Measurements from ENCODE around the gene ZFP1.
A peak's percentile ranks its signal among the peaks of the same experiment; 100 is the strongest.

ZFP1 gene

GRCh38 chr16:75206749-75207451 is 58.6 kb downstream of the ZFP1 start, which contains the start of gene CTRB2:
Gene CTRB2 (minus strand): TSS chr16:75207161. CDS start chr16:75207141, 20 bp downstream.
- Histone ChIP-seq H3K9me3 (ENCODE audit: insufficient read depth, low read depth, low read length) (no peaks in the 10 kb centered on the region), H2BK12ac (ENCODE audit: low read length) (no peak within 1 kb of the TSS), H4K8ac (ENCODE audit: low read depth, low read length) (no peak within 1 kb of the TSS), H2BK120ac (ENCODE audit: insufficient read depth, low read length, poor library complexity) (no peak within 1 kb of the TSS), H3K4me3 (ENCODE audit: low read depth, low read length) (no peak within 1 kb of the TSS), H3K18ac (ENCODE audit: low read length) (no peak within 1 kb of the TSS), H3K4ac (ENCODE audit: low read depth, low read length) (no peak within 1 kb of the TSS), H3K79me1 (ENCODE audit: low read length) (peaks cover 4% of the 10 kb centered on the region), H3K79me2 (ENCODE audit: control insufficient read depth, insufficient read depth, low read length, poor library complexity) (no peaks in the 10 kb centered on the region), H3K27me3 (ENCODE audit: insufficient read depth, low read length) (no peaks in the 10 kb centered on the region), H2AFZ (ENCODE audit: insufficient read depth, low read length, poor library complexity) (no peak within 1 kb of the TSS), H2AK5ac (ENCODE audit: low read length) (peak within 1 kb of the TSS; percentile 55), H4K12ac (ENCODE audit: low read depth, low read length) (peak within 1 kb of the TSS; percentile 66), H3K23ac (ENCODE audit: low read length) (no peak within 1 kb of the TSS), H3K36me3 (ENCODE audit: control insufficient read depth in 1 of 2, insufficient read depth in 2 of 2, low read length in 2 of 2) (no peaks in the 10 kb centered on the region), H4K91ac (ENCODE audit: low read depth, low read length) (no peak within 1 kb of the TSS), H3K4me1 (ENCODE audit: control insufficient read depth in 1 of 2, insufficient read depth in 2 of 2, low read length in 2 of 2) (no peaks in the 10 kb centered on the region), H3K9ac (ENCODE audit: low read length) (no peak within 1 kb of the TSS), H3K27ac (ENCODE audit: low read depth, low read length) (no peak within 1 kb of the TSS), H3K14ac (ENCODE audit: low read length) (no peak within 1 kb of the TSS), H3K4me2 (ENCODE audit: low read length) (no peak within 1 kb of the TSS), H2BK5ac (ENCODE audit: low read depth, low read length, poor library complexity) (no peak within 1 kb of the TSS)
- no peak for DNase-seq
- WGBS (ENCODE audit: extremely low coverage, insufficient coverage, insufficient read length) = no CpG with 5 or more reads among the region's 24 CpGs

DNA sequence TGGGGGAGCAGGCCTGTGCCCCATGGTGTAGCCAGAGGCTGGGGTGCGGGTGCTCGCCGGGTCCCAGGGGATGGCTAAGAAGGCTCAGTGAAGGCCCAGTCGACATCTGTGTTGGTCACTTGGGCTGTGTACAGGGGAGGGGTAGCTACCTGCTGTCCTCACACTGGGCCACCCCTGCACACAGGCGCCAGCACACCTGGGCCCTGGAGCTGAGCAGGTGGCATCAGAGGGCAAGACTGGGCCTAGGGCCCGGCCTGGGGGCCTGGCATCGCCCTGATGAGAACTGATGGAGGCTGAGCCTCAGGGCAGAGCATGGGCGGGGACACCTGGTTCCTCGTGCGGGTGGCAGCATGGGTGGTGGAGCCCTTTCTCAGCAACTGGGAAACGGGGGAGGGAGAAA is 59.5 kb downstream of the ZFP1 start:
- Histone ChIP-seq H2AK5ac (ENCODE audit: low read length) (no peak overlapping the region), H3K9ac (ENCODE audit: low read length) (no peak overlapping the region), H3K23ac (ENCODE audit: low read length) (no peak overlapping the region), H3K36me3 (ENCODE audit: control insufficient read depth in 1 of 2, insufficient read depth in 2 of 2, low read length in 2 of 2) (no peaks in the 10 kb centered on the region), H2BK12ac (ENCODE audit: low read length) (no peak overlapping the region), H3K4me2 (ENCODE audit: low read length) (no peak overlapping the region), H3K79me1 (ENCODE audit: low read length) (peaks cover 4% of the 10 kb centered on the region), H4K8ac (ENCODE audit: low read depth, low read length) (no peak overlapping the region), H3K27me3 (ENCODE audit: insufficient read depth, low read length) (no peaks in the 10 kb centered on the region), H3K27ac (ENCODE audit: low read depth, low read length) (no peak overlapping the region), H4K91ac (ENCODE audit: low read depth, low read length) (no peak overlapping the region), H3K4me3 (ENCODE audit: low read depth, low read length) (no peak overlapping the region), H3K14ac (ENCODE audit: low read length) (no peak overlapping the region), H2BK5ac (ENCODE audit: low read depth, low read length, poor library complexity) (no peak overlapping the region), H3K4me1 (ENCODE audit: control insufficient read depth in 1 of 2, insufficient read depth in 2 of 2, low read length in 2 of 2) (no peaks in the 10 kb centered on the region), H3K18ac (ENCODE audit: low read length) (no peak overlapping the region), H3K9me3 (ENCODE audit: insufficient read depth, low read depth, low read length) (no peaks in the 10 kb centered on the region), H2AFZ (ENCODE audit: insufficient read depth, low read length, poor library complexity) (no peak overlapping the region), H3K79me2 (ENCODE audit: control insufficient read depth, insufficient read depth, low read length, poor library complexity) (no peaks in the 10 kb centered on the region), H3K4ac (ENCODE audit: low read depth, low read length) (no peak overlapping the region), H4K12ac (ENCODE audit: low read depth, low read length) (no peak overlapping the region), H2BK120ac (ENCODE audit: insufficient read depth, low read length, poor library complexity) (no peak overlapping the region)
- DNase-seq = peak; percentile 75 to 78
- WGBS (ENCODE audit: extremely low coverage, insufficient coverage, insufficient read length) = no CpG with 5 or more reads among the region's 11 CpGs

DNA sequence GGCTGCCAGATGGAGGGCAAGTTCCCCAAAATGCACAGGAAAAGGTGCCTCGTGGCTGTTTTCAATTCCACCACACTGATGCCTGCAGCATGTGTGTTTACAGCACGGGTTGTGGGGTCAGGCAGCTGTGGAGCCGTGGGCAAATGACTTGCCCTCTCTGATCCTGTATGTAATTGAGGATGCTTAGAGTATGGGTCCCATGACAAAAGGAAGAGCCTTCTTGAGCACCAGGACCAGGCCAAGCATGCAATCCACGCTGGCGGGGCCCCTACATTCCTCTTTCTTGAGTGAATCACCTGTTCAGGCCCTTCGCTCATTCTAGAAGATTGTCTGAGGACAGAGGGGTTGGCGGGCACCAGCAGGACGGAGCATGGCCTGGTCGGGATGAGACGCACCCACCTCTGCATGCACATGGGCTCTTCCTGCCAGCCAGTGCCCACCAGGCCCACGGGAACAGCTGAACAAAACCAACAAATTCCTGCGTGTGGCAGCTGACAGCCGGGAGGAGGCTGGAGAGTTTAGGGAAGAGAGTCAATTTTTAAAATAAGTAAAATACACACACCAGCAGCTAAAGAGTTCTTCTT is 60.0 kb downstream of the ZFP1 start:
- Histone ChIP-seq H3K79me1 (ENCODE audit: low read length) (peaks cover 4% of the 10 kb centered on the region), H3K27me3 (ENCODE audit: insufficient read depth, low read length) (no peaks in the 10 kb centered on the region), H3K14ac (ENCODE audit: low read length) (no peak overlapping the region), H4K12ac (ENCODE audit: low read depth, low read length) (no peak overlapping the region), H3K23ac (ENCODE audit: low read length) (no peak overlapping the region), H3K9ac (ENCODE audit: low read length) (no peak overlapping the region), H2BK12ac (ENCODE audit: low read length) (no peak overlapping the region), H3K36me3 (ENCODE audit: control insufficient read depth in 1 of 2, insufficient read depth in 2 of 2, low read length in 2 of 2) (no peaks in the 10 kb centered on the region), H3K9me3 (ENCODE audit: insufficient read depth, low read depth, low read length) (peaks cover 4% of the 10 kb centered on the region), H3K4me2 (ENCODE audit: low read length) (no peak overlapping the region), H3K4me1 (ENCODE audit: control insufficient read depth in 1 of 2, insufficient read depth in 2 of 2, low read length in 2 of 2) (no peaks in the 10 kb centered on the region), H3K4ac (ENCODE audit: low read depth, low read length) (no peak overlapping the region), H2BK5ac (ENCODE audit: low read depth, low read length, poor library complexity) (no peak overlapping the region), H4K8ac (ENCODE audit: low read depth, low read length) (no peak overlapping the region), H3K79me2 (ENCODE audit: control insufficient read depth, insufficient read depth, low read length, poor library complexity) (no peaks in the 10 kb centered on the region), H3K18ac (ENCODE audit: low read length) (no peak overlapping the region), H2AFZ (ENCODE audit: insufficient read depth, low read length, poor library complexity) (no peak overlapping the region), H3K4me3 (ENCODE audit: low read depth, low read length) (no peak overlapping the region), H2BK120ac (ENCODE audit: insufficient read depth, low read length, poor library complexity) (no peak overlapping the region), H3K27ac (ENCODE audit: low read depth, low read length) (no peak overlapping the region), H4K91ac (ENCODE audit: low read depth, low read length) (no peak overlapping the region), H2AK5ac (ENCODE audit: low read length) (no peak overlapping the region)
- DNase-seq = peak; percentile 94 to 96
- WGBS (ENCODE audit: extremely low coverage, insufficient coverage, insufficient read length) = no CpG with 5 or more reads among the region's 13 CpGs

DNA sequence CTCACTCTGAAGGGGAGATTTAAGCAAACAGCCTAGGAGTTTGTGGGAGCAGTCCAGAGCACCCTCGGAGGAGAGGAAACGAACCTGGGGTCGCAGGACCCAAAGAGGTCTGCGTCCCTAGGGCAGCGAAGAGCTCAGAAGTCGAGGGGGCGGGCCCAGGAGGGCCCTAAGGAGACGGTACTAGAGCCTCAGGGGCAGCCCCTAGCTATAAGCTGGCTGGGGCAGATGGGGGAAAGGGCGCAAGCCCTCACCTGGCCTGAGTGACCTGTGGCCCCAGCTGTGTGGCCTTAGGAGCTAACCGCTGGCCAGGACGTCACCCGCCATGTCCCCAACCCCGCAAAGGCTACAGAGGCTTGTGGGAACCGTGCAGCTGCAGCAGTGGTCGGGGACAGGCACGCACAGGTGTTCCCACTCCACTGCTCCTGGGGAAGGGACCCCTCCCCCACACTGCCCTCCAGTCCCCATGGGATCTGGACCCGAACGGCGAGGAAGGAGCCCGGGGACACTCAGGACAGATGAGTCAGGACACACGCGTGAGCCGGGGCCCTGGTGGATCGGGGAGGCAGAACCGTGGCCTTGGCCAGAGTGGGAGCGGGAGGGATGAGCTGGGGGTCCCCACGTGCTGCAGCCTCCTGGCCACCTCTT is 60.7 kb downstream of the ZFP1 start:
- Histone ChIP-seq H4K91ac (ENCODE audit: low read depth, low read length) (no peak overlapping the region), H3K9me3 (ENCODE audit: insufficient read depth, low read depth, low read length) (peaks cover 4% of the 10 kb centered on the region), H2AK5ac (ENCODE audit: low read length) (no peak overlapping the region), H3K79me2 (ENCODE audit: control insufficient read depth, insufficient read depth, low read length, poor library complexity) (no peaks in the 10 kb centered on the region), H3K27ac (ENCODE audit: low read depth, low read length) (no peak overlapping the region), H2BK5ac (ENCODE audit: low read depth, low read length, poor library complexity) (no peak overlapping the region), H3K79me1 (ENCODE audit: low read length) (peaks cover 4% of the 10 kb centered on the region), H4K8ac (ENCODE audit: low read depth, low read length) (no peak overlapping the region), H3K14ac (ENCODE audit: low read length) (peak overlapping the region; percentile 36), H3K9ac (ENCODE audit: low read length) (no peak overlapping the region), H3K4me3 (ENCODE audit: low read depth, low read length) (no peak overlapping the region), H2BK12ac (ENCODE audit: low read length) (no peak overlapping the region), H2BK120ac (ENCODE audit: insufficient read depth, low read length, poor library complexity) (no peak overlapping the region), H3K23ac (ENCODE audit: low read length) (no peak overlapping the region), H2AFZ (ENCODE audit: insufficient read depth, low read length, poor library complexity) (no peak overlapping the region), H3K4me1 (ENCODE audit: control insufficient read depth in 1 of 2, insufficient read depth in 2 of 2, low read length in 2 of 2) (no peaks in the 10 kb centered on the region), H3K18ac (ENCODE audit: low read length) (no peak overlapping the region), H3K36me3 (ENCODE audit: control insufficient read depth in 1 of 2, insufficient read depth in 2 of 2, low read length in 2 of 2) (no peaks in the 10 kb centered on the region), H4K12ac (ENCODE audit: low read depth, low read length) (no peak overlapping the region), H3K4ac (ENCODE audit: low read depth, low read length) (no peak overlapping the region), H3K27me3 (ENCODE audit: insufficient read depth, low read length) (no peaks in the 10 kb centered on the region), H3K4me2 (ENCODE audit: low read length) (no peak overlapping the region)
- WGBS (ENCODE audit: extremely low coverage, insufficient coverage, insufficient read length) = no CpG with 5 or more reads among the region's 27 CpGs
- DNase-seq = peak; percentile 94 to 98

Data from trophoblast cell (in vitro differentiated cells and primary cell).